ENCODE measurements around the gene B3GALNT2.

DNA sequence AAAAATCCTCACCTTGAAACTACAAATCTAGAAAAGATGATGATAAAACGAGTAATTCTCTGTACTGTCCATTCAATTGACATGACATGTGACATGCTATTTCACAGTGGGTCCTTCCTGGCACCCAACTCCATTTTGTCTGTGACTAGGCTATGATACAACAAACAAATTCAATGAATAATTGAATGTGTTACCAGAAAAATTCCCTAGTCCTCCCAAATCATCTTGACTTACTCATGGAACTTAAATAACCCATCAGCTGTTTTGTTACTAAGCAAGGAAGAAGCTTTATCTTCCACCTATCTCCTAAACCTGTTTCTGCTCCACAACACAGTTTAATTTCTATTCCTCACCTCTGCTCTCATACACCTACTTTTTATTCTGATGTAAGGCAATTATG lies 30.4 kb downstream of the B3GALNT2 start:
- no peak for TF ChIP-seq EZH2 (IDR thresholded peaks at IDR 0.05; ENCODE audit: borderline replicate concordance, low read length)
- TF ChIP-seq CTCF (conservative IDR thresholded peaks at IDR 0.05 in 1 of 2, IDR thresholded peaks at IDR 0.05 in 1 of 2; ENCODE audit: extremely low read depth in 1 of 2, insufficient read depth in 1 of 2, low read depth in 1 of 2, low read length in 2 of 2) = no peak
